Neuronal stem cell (in vitro differentiated cells): Measurements from ENCODE around the gene PCYT1A.
A peak's percentile ranks its signal among the peaks of the same experiment; 100 is the strongest.
"Not testable (repeated sequence)": the region's sequence is repeated elsewhere in the genome, so short reads cannot be mapped to it uniquely, and the experiment has no call there.

Source experiments
- DNase-seq: peaks from one replicate; pipeline ENCODE4 v3.0.0-alpha.2; 2013; ENCODE audit warnings: low spot score
- H2AFZ ChIP-seq: one replicate; pipeline ENCODE4 v1.6.1; 2013; ENCODE audit warnings: mild to moderate bottlenecking, low read length, inconsistent platforms
- H2AK5ac ChIP-seq: 2 replicates; pipeline ENCODE4 v1.6.1; 2013; ENCODE audit warnings: low read depth, mild to moderate bottlenecking, inconsistent platforms, low read length, moderate library complexity, mixed read lengths
- H2BK120ac ChIP-seq: 2 replicates; pipeline ENCODE4 v1.6.1; 2013; ENCODE audit warnings: low read depth, mild to moderate bottlenecking, inconsistent platforms, low read length, moderate library complexity, mixed read lengths
- H2BK12ac ChIP-seq: one replicate; pipeline ENCODE4 v1.6.1; 2013; ENCODE audit warnings: low read length, inconsistent platforms
- H2BK15ac ChIP-seq: 2 replicates; pipeline ENCODE4 v1.6.1; 2013; ENCODE audit warnings: mild to moderate bottlenecking, low read length, inconsistent platforms, mixed read lengths
- H2BK5ac ChIP-seq: one replicate; pipeline ENCODE4 v1.6.1; 2013; ENCODE audit warnings: inconsistent platforms, mild to moderate bottlenecking, low read length, moderate library complexity
- H3K14ac ChIP-seq: one replicate; pipeline ENCODE4 v1.6.1; 2013; ENCODE audit warnings: low read length, inconsistent platforms
- H3K18ac ChIP-seq: 2 replicates; pipeline ENCODE4 v1.6.1; 2013; ENCODE audit warnings: low read length, inconsistent platforms
- H3K23ac ChIP-seq: 2 replicates; pipeline ENCODE4 v1.6.1; 2013; ENCODE audit warnings: low read depth, mild to moderate bottlenecking, mixed read lengths, low read length, inconsistent platforms; ENCODE audit not compliant: poor library complexity
- H3K27ac ChIP-seq: replicated peaks from 3 replicates; pipeline ENCODE4 v1.5.1; 2013; ENCODE audit warnings: low read length, inconsistent platforms
- H3K27me3 ChIP-seq, 3 experiments: 2 replicates each; pipeline ENCODE4 v1.6.1; 2013; ENCODE audit warnings: low read length in 3 of 3, mild to moderate bottlenecking in 2 of 3, inconsistent platforms in 1 of 3, low read depth in 1 of 3, mixed read lengths in 1 of 3, moderate library complexity in 1 of 3; ENCODE audit not compliant: control insufficient read depth in 3 of 3, insufficient read depth in 3 of 3
- H3K36me3 ChIP-seq, 2 donors: replicated peaks in 1 of 2; 2 replicates each; pipeline ENCODE4 v1.6.1; 2013; ENCODE audit warnings: low read length in 2 of 2; ENCODE audit not compliant: control insufficient read depth in 2 of 2, insufficient read depth in 2 of 2
- H3K4ac ChIP-seq: 2 replicates; pipeline ENCODE4 v1.6.1; 2013; ENCODE audit warnings: inconsistent platforms, mild to moderate bottlenecking, low read length, moderate library complexity
- H3K4me1 ChIP-seq, 2 donors: 1 replicate in 1 of 2; 2 replicates in 1 of 2; pipeline ENCODE4 v1.6.1; 2013; ENCODE audit warnings: low read length in 2 of 2, low read depth in 1 of 2; ENCODE audit not compliant: control insufficient read depth in 2 of 2, insufficient read depth in 1 of 2
- H3K4me2 ChIP-seq: one replicate; pipeline ENCODE4 v1.6.1; 2013; ENCODE audit warnings: mild to moderate bottlenecking, low read length, inconsistent platforms; ENCODE audit not compliant: insufficient read depth, poor library complexity, severe bottlenecking
- H3K4me3 ChIP-seq, 2 donors: 2 replicates each; pipeline ENCODE4 v1.5.1; 2013; ENCODE audit warnings: low read length in 2 of 2, mild to moderate bottlenecking in 2 of 2, inconsistent platforms in 1 of 2, moderate library complexity in 1 of 2
- H3K79me1 ChIP-seq: one replicate; pipeline ENCODE4 v1.6.1; 2013; ENCODE audit warnings: low read depth, mild to moderate bottlenecking, inconsistent platforms, low read length, moderate library complexity
- H3K9ac ChIP-seq: one replicate; pipeline ENCODE4 v1.6.1; 2013; ENCODE audit warnings: mild to moderate bottlenecking, low read depth, low read length, inconsistent platforms; ENCODE audit not compliant: poor library complexity
- H3K9me3 ChIP-seq, 2 donors: replicated peaks in 1 of 2; 2 replicates each; pipeline versions ENCODE3 to v1.6.1; 2013; ENCODE audit warnings: low read length in 2 of 2, mild to moderate bottlenecking in 2 of 2, inconsistent platforms in 1 of 2, low read depth in 1 of 2, mixed read lengths in 1 of 2, moderate library complexity in 1 of 2; ENCODE audit not compliant: control insufficient read depth in 2 of 2, insufficient read depth in 1 of 2
- H4K8ac ChIP-seq: one replicate; pipeline ENCODE4 v1.6.1; 2013; ENCODE audit warnings: low read depth, mild to moderate bottlenecking, inconsistent platforms, low read length, moderate library complexity
- H4K91ac ChIP-seq: one replicate; pipeline ENCODE4 v1.6.1; 2013; ENCODE audit warnings: low read length, low read depth, mild to moderate bottlenecking, inconsistent platforms; ENCODE audit not compliant: poor library complexity
- WGBS, 2 donors: extraction: QIAGEN DNeasy Blood & Tissue Kit; methylation state at CpG; one replicate each; pipeline ENCODE4 v1.1.7; 2013; ENCODE audit warnings: missing lambda C conversion rate in 2 of 2, mixed read lengths in 1 of 2; ENCODE audit not compliant: insufficient read length in 2 of 2, insufficient replicate concordance in 1 of 2; ENCODE audit errors: extremely low coverage in 2 of 2; 5-methylcytosine and 5-hydroxymethylcytosine counted together

PCYT1A gene

DNA sequence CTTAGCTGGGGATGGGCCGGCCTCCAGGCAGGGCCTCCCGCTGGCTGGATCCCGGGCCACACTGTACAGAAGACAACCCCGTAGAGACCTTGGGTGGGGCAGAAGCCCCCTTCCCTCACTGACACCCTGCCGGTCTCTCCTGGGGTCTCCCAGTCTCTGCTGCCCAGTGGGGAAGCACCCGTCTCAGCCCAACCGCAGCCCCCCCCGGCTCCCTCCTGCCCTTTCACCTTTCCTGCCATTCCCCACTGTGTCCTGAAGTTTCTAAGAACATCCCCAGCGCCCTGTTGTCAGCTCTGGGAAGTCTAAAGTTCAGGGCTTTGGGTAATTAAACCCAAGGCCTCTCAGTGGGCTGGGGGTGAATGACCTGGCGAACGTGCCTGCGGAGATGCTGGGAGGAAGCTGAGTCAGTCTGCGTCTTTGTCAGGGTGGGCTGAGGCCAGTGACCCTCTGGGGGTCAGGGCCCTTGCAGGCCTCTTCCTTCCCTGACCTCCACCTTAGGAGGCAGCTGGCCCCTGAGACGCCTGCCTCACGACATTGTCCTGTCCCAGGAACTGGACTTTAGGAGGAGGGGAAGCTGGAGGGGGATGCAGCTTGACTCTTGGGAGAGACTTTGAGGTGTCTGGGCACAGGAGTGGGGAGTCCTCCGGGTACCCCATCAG, 72.6 kb downstream of the PCYT1A start:
- no peak overlapping the region for H2BK12ac ChIP-seq
- H3K23ac ChIP-seq = no peak overlapping the region
- no peak overlapping the region for H3K4ac ChIP-seq
- H3K27me3 ChIP-seq = peaks cover 0 to 8% (median 2%) of the 10 kb centered on the region in 3 experiments
- H2BK5ac ChIP-seq = no peak overlapping the region
- no peak overlapping the region for H2BK120ac ChIP-seq
- no peaks in the 10 kb centered on the region for H3K79me1 ChIP-seq
- H2BK15ac ChIP-seq = no peak overlapping the region
- H3K36me3 ChIP-seq = no peaks in the 10 kb centered on the region
- no peak overlapping the region for H4K8ac ChIP-seq
- H3K18ac ChIP-seq = peak overlapping the region; percentile 27
- H3K4me2 ChIP-seq = no peak overlapping the region
- H2AK5ac ChIP-seq = no peak overlapping the region
- H3K9me3 ChIP-seq = no peaks in the 10 kb centered on the region
- H3K14ac ChIP-seq = no peak overlapping the region
- H3K4me1 ChIP-seq = peaks cover 11 to 23% of the 10 kb centered on the region in 2 donors
- no peak overlapping the region for H3K9ac ChIP-seq
- no peak overlapping the region for H3K27ac ChIP-seq
- no peak overlapping the region for H4K91ac ChIP-seq
- no peak overlapping the region for H2AFZ ChIP-seq
- DNase-seq = no peak
- no CpG with 5 or more reads among the region's 16 CpGs for WGBS, 2 donors
- H3K4me3 ChIP-seq = no peak overlapping the region

DNA sequence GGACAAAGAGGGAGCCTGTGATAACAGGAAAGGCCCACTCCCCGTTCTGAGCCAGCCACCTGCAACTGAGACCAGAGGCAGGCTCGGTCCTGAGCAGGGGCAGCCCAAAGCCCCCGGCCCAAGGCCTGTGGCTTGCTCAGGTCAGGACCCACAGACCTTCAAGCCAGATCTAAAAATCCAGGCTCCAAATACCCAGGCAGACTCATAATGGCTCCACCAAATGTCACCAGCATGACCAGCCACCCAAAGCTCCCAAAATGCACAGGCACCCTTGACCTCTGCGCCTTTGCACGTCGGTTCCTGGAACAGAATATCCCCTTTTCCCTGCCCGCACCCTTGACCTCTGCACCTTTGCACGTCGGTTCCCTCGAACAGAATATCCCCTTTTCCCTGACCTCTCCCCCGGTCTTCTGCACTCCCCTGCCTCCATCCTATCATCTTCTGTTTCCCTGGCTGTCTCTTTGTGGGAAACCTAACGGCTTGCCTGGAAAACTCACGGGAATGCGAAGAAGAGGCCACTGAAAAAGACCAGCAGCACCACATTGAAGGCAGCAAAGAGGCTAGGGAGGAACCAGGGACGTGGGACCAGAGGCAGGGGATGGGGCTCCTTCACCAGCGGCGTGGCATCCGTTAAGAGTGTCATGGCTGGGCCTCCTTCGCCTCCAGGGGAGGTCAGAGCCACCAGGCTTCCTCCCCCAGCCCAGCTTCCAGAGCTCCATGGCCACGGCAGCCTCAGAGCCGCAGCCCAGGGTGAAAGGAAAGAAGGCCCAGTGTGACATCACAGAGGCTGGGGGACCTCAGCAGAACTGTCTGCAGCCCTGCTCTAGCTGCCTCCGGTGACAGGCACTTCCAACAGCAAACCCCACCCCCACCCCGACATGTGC, 76.6 kb downstream of the PCYT1A start, which contains the start of gene ZDHHC19:
ZDHHC19 (minus strand) TSS at position 728 of the 884 bp plus-strand sequence; CDS start at position 643, 85 bp downstream.
- H3K79me1 ChIP-seq = peaks cover 5% of the 10 kb centered on the region
- H3K9ac ChIP-seq = no peak within 1 kb of the TSS
- H2BK15ac ChIP-seq = peak within 1 kb of the TSS; percentile 22
- H3K27me3 ChIP-seq = peaks cover 0 to 14% (median 6%) of the 10 kb centered on the region in 3 experiments
- H3K18ac ChIP-seq = peak within 1 kb of the TSS; percentile 24
- H4K8ac ChIP-seq = no peak within 1 kb of the TSS
- DNase-seq = no peak
- no peak within 1 kb of the TSS for H4K91ac ChIP-seq
- H3K9me3 ChIP-seq = peaks cover 3% of the 10 kb centered on the region in 2 donors
- H3K4me3 ChIP-seq = no peak within 1 kb of the TSS
- H2BK5ac ChIP-seq = no peak within 1 kb of the TSS
- no peak within 1 kb of the TSS for H3K23ac ChIP-seq
- no peak within 1 kb of the TSS for H3K27ac ChIP-seq
- H2AK5ac ChIP-seq = peak within 1 kb of the TSS; percentile 85
- H3K4me1 ChIP-seq = peaks cover 2 to 13% of the 10 kb centered on the region in 2 donors
- H3K14ac ChIP-seq = no peak within 1 kb of the TSS
- H3K4me2 ChIP-seq = no peak within 1 kb of the TSS
- peak within 1 kb of the TSS; percentile 75 for H2BK12ac ChIP-seq
- no peak within 1 kb of the TSS for H2BK120ac ChIP-seq
- H2AFZ ChIP-seq = peak within 1 kb of the TSS; percentile 37
- no peak within 1 kb of the TSS for H3K4ac ChIP-seq
- no peaks in the 10 kb centered on the region for H3K36me3 ChIP-seq
- WGBS, 2 donors = no CpG with 5 or more reads among the region's 23 CpGs

DNA sequence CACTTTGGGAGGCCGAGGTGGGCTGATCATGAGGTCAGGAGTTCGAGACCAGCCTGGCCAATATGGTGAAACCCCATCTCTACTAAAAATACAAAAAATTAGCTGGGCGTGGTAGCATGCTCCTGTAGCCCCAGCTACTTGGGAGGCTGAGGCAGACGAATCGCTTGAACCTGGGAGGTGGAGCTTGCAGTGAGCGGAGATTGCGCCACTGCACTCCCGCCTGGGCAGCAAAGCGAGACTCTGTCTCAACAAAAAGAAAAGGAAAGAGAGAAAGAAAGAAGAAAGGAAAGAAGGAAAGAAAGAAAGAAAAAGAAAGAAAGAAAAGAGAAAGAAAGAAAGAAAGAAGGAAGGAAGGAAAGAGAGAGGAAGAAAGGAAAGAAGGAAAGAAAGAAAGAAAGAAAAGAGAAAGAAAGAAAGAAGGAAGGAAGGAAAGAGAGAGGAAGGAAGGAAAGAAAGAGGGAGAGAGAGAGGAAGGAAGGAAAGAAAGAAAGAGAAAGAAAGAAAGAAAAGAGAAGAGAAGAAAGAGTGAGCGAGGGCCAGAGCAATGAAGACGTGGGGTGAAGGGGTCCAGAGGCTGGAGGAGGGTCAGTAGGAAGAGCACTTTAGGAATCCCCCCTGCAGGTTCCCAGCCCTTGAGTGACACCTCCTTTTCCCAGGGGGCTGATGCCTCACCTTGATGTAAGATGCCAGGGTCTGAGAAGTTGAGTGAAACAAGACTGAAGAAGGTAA, 77.4 kb downstream of the PCYT1A start:
- not testable (repeated sequence) for H2AFZ ChIP-seq, H3K9me3 ChIP-seq, H4K8ac ChIP-seq, H3K4me2 ChIP-seq, H3K27ac ChIP-seq, H3K79me1 ChIP-seq, H3K14ac ChIP-seq, H2BK5ac ChIP-seq, H3K9ac ChIP-seq, H3K4ac ChIP-seq, H2BK15ac ChIP-seq, H2BK12ac ChIP-seq, H4K91ac ChIP-seq, H3K4me3 ChIP-seq, H3K4me1 ChIP-seq, H2BK120ac ChIP-seq, DNase-seq, H3K18ac ChIP-seq, H2AK5ac ChIP-seq, H3K23ac ChIP-seq, H3K36me3 ChIP-seq
- peaks cover 0 to 18% (median 6%) of the 10 kb centered on the region in 3 experiments for H3K27me3 ChIP-seq
- no CpG with 5 or more reads among the region's 11 CpGs for WGBS, 2 donors
